GM23248 (cell line): ENCODE measurements around the gene S100A9.

Experiments used
- EZH2 ChIP-seq: fragments of 200-600 bp; sonication (generic); IDR thresholded peaks from 2 replicates; pipeline ENCODE4 v1.6.1; 2018; ENCODE audit warnings: antibody characterized with exemption, mild to moderate bottlenecking; ENCODE audit not compliant: insufficient read depth, poor library complexity, severe bottlenecking
- EZH2phosphoT487 ChIP-seq: fragments of 200-600 bp; sonication (generic); IDR thresholded peaks from 2 replicates; pipeline ENCODE4 v1.6.1; 2018; ENCODE audit warnings: antibody characterized with exemption, moderate library complexity, mild to moderate bottlenecking, low read depth; ENCODE audit not compliant: insufficient read depth

DNA sequence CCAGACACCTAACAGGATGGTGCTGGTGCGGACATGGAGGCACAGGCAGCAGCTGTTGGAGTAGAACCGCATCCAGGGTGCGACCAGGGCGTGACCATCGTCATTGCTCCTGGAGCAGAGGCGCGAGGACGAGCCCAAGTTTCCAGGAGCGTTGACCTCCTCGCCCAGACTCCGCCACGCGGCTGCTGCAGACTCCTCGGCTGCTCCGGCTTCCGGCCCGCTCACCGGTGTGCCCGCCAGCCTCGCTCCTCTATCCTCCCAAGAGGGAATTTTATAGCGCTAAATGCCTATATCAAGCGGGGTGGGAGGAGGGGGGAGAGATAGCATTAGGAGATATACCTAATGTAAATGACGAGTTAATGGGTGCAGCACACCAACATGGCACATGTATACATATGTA is 23.1 kb downstream of the S100A9 start:
- TF ChIP-seq EZH2, result no peak
- no peak for TF ChIP-seq EZH2phosphoT487
